BJ (cell line): ENCODE results near the gene FRZB. TPM values are rescaled to one million over a fixed set of nuclear protein-coding genes. Genes with fewer than 3 reads are reported as not detected.
A peak's percentile ranks its signal among the peaks of the same experiment; 100 is the strongest.

Experiments
- CTCF ChIA-PET: fragments of 350-600 bp; formaldehyde crosslinking; extraction: SDS; loops from one replicate; lab custom pipeline; 2021; ENCODE audit warnings: antibody characterized with exemption, inconsistent platforms; lab: Yijun Ruan, JAX
- POLR2A ChIA-PET: fragments of 300-600 bp; sonication (Branson Sonifier 250); formaldehyde crosslinking; extraction: SDS; loops from one replicate; lab custom pipeline; 2021; ENCODE audit warnings: antibody characterized with exemption; lab: Charles Lee
- DNase-seq: peaks from one replicate; pipeline ENCODE4 v3.0.0-alpha.2; 2011; ENCODE audit warnings: low read depth
- H3K27me3 ChIP-seq: 2 replicates; pipeline ENCODE4 v1.6.0; 2011; ENCODE audit warnings: low read length; ENCODE audit not compliant: control insufficient read depth, insufficient read depth
- H3K36me3 ChIP-seq: 2 replicates; pipeline ENCODE4 v1.5.1; 2011; ENCODE audit warnings: low read length; ENCODE audit not compliant: control insufficient read depth, insufficient read depth
- H3K4me3 ChIP-seq: 2 replicates; pipeline ENCODE4 v1.5.1; 2011; ENCODE audit warnings: low read depth, mild to moderate bottlenecking, control low read depth, low read length
- CTCF ChIP-seq: IDR thresholded peaks from 2 replicates; pipeline ENCODE4 v1.5.1; 2011; ENCODE audit warnings: low read depth, mild to moderate bottlenecking, control low read depth, inconsistent platforms, low read length, moderate library complexity; ENCODE audit not compliant: insufficient read depth
- polyA plus RNA-seq: library from polyadenylated mRNA; depleted of rRNA; stranded (reverse); fragments of >200 nt; gene quantifications from 2 replicates; pipeline ENCODE4 v1.2.3, GENCODE V29; 2011; rRNA removed
- small RNA-seq: library from RNA; depleted of rRNA; stranded (forward); fragments of <200 nt; gene quantifications from one replicate; pipeline ENCODE3, GENCODE V24; 2012; ENCODE audit warnings: low replicate concordance, low read depth; ENCODE audit not compliant: insufficient read length

FRZB gene
- polyA plus RNA-seq, 1 experiment = 0.28 TPM

- H3K4me3 ChIP-seq = no peak overlapping the region
- TF ChIP-seq CTCF = no peak
- no peaks in the 10 kb centered on the region; the same call in 1 of the 2 replicates for H3K27me3 ChIP-seq
- POLR2A ChIA-PET = no interaction called here
- CTCF ChIA-PET = interaction anchor here (0.5 to 2.2 kb wide), 3 partner anchors 10 to 607 kb away, joined by 3 to 4 read pairs (median 4); no protein-coding TSS in a partner anchor
- H3K36me3 ChIP-seq = no peaks in the 10 kb centered on the region
- DNase-seq = no peak
Measured at GRCh38 chr2:182792441-182792840, 74.0 kb downstream of the FRZB start.

- no peaks in the 10 kb centered on the region for H3K27me3 ChIP-seq
- ChIA-PET POLR2A (no interaction called here), CTCF (interaction anchor here (0.6 to 6.2 kb wide), 11 partner anchors 9 to 388 kb away, joined by 3 to 37 read pairs (median 4); no protein-coding TSS in a partner anchor)
- DNase-seq = no peak
- H3K36me3 ChIP-seq = no peaks in the 10 kb centered on the region
- TF ChIP-seq CTCF = peak; percentile 59
- no peak overlapping the region for H3K4me3 ChIP-seq
Measured at GRCh38 chr2:182784777-182785176, 81.7 kb downstream of the FRZB start.

GRCh38 chr2:182784058-182784706, 82.3 kb downstream of the FRZB start:
- POLR2A ChIA-PET = no interaction called here
- Histone ChIP-seq H3K27me3 (no peaks in the 10 kb centered on the region), H3K4me3 (no peak overlapping the region), H3K36me3 (no peaks in the 10 kb centered on the region)
- TF ChIP-seq CTCF = no peak
- CTCF ChIA-PET = interaction anchor here (0.5 to 6.2 kb wide), 9 partner anchors 10 to 291 kb away, joined by 3 to 37 read pairs (median 4); no protein-coding TSS in a partner anchor
- DNase-seq = no peak

Small RNA genes within 50 kb of the gene (small RNA-seq; reads per million reads assigned to genes)
- gene RF00019 = not detected
- not detected for gene RNU6-1122P

Other genes with a start within 250 kb of the FRZB start
- 22.6 and 54.5 TPM in 2 replicates for gene DNAJC10, start 150.4 kb downstream of the FRZB start, polyA plus RNA-seq
- gene NCKAP1, start 171.8 kb upstream of the FRZB start, polyA plus RNA-seq = 58.0 and 117 TPM in 2 replicates
- 2.2 and 2.9 TPM in 2 replicates for gene DUSP19, start 212.1 kb upstream of the FRZB start, polyA plus RNA-seq